GM23338 (cell line): ENCODE data around the gene HOXC9.

ENCODE experiments used
- EZH2 ChIP-seq: fragments of 200-600 bp; sonication (generic); IDR thresholded peaks from one replicate; pipeline ENCODE4 v1.8.0; 2017; ENCODE audit warnings: antibody characterized with exemption, mild to moderate bottlenecking, low read depth; ENCODE audit not compliant: unreplicated experiment
- EZH2phosphoT487 ChIP-seq: fragments of 200-600 bp; sonication (generic); IDR thresholded peaks from one replicate; pipeline ENCODE4 v1.8.1; 2018; ENCODE audit warnings: antibody characterized with exemption; ENCODE audit not compliant: unreplicated experiment
- JUNB ChIP-seq: IDR thresholded peaks from one replicate; pipeline ENCODE4 v1.6.1; 2016; ENCODE audit warnings: antibody characterized with exemption; ENCODE audit not compliant: unreplicated experiment
- POLR2AphosphoS5 ChIP-seq: IDR thresholded peaks from 2 replicates; pipeline ENCODE4 v1.6.1; 2016; ENCODE audit warnings: antibody characterized with exemption, low read depth
- REST ChIP-seq: IDR thresholded peaks from one replicate; pipeline ENCODE4 v1.6.1; 2018; ENCODE audit warnings: antibody characterized with exemption; ENCODE audit not compliant: unreplicated experiment
- TF ChIP-seq, protein P1 (sequence below), 2 experiments: fragments of 200-600 bp in 1 of 2; sonication (generic) in 1 of 2; conservative IDR thresholded peaks; 2 replicates each; pipeline versions ENCODE4 v1.5.1 to v1.6.1; 2016 to 2017; ENCODE audit warnings: antibody characterized with exemption in 2 of 2, low read depth in 2 of 2, mild to moderate bottlenecking in 2 of 2, moderate library complexity in 1 of 2

- TF ChIP-seq, protein P1, sequence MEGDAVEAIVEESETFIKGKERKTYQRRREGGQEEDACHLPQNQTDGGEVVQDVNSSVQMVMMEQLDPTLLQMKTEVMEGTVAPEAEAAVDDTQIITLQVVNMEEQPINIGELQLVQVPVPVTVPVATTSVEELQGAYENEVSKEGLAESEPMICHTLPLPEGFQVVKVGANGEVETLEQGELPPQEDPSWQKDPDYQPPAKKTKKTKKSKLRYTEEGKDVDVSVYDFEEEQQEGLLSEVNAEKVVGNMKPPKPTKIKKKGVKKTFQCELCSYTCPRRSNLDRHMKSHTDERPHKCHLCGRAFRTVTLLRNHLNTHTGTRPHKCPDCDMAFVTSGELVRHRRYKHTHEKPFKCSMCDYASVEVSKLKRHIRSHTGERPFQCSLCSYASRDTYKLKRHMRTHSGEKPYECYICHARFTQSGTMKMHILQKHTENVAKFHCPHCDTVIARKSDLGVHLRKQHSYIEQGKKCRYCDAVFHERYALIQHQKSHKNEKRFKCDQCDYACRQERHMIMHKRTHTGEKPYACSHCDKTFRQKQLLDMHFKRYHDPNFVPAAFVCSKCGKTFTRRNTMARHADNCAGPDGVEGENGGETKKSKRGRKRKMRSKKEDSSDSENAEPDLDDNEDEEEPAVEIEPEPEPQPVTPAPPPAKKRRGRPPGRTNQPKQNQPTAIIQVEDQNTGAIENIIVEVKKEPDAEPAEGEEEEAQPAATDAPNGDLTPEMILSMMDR (conservative IDR thresholded peaks at IDR 0.05; ENCODE audit: low read depth in 2 of 2), result no peak
- TF ChIP-seq POLR2AphosphoS5 (no peak), JUNB (no peak), EZH2phosphoT487 (peak; percentile 87), REST (no peak), EZH2 (peak; percentile 75)
Measured at GRCh38 chr12:54030889-54031471, 31.0 kb downstream of the HOXC9 start.
